ENCODE measurements around the gene PRR23E.

PRR23E gene

DNA sequence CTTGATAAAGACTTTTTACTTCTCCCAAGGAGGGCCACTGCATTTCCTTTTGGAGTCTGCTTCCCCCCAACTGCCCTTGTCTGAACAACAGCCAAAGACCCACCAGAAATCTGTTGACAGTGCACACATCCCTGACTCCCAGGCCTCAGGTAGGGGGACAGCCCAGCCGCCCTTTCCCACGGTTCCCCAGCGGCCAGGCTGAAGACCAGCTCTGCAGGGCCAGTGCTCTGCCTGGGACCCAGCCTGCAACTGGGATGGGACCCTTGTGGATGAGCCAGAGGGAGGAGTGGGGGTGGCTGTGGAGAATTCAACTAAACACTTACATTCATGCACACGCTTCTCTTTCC lies 8.1 kb upstream of the PRR23E start:
- DNase-seq (ENCODE audit: low read depth in 2 of 2): no peak

DNA sequence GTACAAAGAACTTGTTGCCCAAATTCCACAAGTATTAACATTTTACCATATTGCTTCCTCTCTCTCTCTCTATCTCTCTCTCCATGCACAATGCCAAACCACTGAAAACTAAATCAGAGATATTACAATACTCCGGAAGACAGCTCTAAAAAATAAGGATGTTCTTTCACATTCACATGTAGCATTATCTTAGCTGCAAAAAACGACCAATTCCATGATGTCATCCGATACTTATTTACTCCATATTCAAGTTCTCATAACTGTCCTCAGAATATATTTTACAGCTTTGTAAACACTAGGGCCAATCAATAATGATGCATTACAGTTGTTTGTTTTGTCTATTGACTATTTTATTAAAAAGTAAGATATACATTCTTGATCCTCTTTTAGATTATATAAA lies 7.7 kb upstream of the PRR23E start:
- DNase-seq (ENCODE audit: low read depth in 2 of 2): no peak

DNA sequence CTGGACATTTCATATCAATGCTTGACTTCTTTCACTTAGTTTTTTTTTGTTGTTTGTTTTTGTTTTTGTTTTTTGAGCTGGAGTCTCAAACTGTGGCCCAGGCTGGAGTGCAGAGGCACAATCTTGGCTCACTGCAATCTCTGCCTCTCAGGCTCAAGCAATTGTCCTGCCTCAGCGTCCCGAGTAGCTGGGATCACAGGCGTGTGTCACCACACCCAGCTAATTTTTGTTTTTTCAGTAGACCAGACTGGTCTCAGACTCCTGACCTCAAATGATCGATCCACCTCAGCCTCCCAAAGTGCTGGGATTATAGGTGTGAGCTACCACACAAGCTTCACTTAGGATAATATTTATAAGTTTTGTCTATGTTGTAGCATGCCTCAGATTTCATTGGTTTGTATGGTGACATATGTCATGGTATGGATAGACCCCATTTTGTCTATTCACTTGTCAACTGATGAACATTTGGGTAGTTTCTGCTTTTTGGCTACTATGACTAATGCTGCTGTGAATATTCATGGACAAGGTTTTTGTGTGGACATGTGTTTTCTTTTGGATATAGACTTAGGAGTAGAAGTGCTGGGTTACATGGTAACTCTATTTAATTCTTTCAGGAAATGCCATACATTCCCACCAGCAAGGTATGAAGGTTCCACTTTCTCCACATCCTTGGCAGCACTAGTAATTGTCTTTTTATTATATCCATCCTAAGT lies 6.8 kb upstream of the PRR23E start:
- DNase-seq (ENCODE audit: low read depth in 2 of 2): no peak

DNA sequence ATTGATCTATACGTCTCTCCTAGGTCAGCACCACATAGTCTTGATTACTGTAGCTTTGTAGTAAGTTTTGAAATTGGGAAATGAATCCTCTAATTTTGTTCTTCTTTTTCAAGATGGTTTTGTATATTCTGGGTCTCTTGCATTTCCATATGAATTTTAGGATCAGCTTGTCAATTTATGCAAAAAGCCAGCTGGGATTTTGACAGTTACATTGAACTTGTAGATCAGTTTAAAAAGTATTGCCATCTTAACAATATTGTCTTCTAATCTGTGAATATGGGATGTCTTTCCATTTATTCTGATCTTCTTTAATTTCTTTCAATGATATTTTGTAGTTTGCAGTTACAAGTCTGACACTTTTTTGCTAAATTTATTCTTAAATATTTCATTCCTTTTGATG lies 5.6 kb upstream of the PRR23E start:
- DNase-seq (ENCODE audit: low read depth in 2 of 2): no peak

DNA sequence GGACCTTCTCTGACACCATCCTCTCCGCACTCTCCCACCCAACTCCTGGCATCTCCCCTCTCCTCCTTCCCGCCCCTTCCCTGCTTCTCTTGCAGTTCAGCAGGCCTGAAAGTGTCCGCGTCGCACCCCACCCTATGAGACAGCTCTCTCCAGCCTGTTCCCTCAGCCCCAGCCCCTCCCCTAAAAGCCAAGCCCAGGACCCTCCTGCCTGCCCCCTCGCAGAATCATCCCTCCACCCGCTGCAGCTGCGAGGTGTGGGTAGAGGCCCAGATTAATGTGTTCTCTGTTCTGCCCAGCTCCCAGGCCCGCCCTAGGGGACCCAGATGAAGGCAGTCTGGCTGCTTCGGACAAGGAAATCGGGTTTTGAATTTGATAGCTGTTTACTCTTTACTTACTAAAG lies 410 bp downstream of the PRR23E start:
- DNase-seq (ENCODE audit: low read depth in 2 of 2): no peak

DNA sequence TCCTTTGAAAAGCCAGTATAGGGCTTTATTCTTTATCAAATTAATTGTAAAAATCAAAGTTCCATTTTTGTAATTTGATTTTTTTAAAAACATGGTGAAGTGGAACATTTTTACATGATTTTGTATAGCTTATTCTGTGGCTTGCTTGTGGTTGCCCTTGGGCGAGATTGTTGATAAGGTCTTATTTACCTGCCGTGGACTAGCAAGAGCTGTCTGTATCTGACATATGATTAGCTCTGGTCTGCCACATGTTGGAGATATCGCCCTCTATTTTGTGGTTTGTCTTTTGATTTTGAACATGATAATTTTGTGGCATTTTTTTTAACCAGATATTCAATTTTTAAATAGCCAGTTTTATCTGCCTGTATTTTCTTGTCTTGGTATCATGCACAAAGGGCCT lies 844 bp downstream of the PRR23E start:
- DNase-seq (ENCODE audit: low read depth in 2 of 2): no peak

DNA sequence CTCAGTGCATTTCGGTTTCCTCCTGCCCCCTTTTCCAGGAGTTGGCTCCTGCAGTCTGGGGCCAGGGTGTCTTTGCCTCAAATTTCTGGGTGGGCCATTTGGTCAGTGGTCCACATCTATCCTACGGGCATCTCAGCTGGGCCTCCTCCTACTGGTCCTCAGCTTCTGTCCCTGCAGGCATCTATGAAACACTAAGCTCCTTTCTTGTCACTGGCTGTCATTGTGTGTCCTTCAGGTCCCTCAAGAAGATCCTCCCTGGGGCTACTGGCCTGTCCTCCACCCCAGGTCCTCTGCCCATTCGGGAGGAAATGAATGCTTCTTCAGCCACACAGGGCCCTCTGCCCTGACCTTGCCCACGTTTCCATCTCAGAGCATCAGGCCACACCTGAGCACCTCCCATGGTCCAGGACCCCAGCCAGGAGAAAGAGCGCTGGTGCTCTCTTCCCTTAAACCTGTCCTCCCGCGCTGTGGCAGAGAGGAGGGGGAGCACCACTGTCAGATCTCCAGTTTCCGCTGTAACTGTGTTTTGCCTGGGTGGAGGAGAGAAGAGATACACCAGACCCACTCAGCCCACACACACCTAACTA lies 1.8 kb downstream of the PRR23E start:
- DNase-seq (ENCODE audit: low read depth in 2 of 2): no peak

DNA sequence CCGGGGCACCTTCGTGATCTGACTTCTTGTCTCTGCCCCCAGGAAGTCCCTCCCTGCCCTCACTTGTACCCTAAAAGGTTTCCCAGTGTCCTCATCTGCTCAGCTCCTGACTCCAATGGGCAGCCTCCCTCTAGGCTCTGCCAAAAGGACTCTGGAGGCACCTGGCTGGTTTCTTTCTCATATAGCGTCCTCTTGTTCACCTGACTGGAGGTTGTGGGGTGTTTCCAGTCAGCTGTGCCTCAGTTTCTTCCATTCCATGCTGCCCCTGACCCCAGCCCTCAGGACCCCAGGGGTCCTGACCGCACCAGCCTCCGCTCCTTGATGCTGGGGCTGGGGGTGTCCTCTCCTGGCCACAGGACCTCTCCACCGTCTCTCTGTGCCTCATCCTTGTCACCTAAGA lies 2.5 kb downstream of the PRR23E start:
- no peak for DNase-seq (ENCODE audit: low read depth in 2 of 2)

DNA sequence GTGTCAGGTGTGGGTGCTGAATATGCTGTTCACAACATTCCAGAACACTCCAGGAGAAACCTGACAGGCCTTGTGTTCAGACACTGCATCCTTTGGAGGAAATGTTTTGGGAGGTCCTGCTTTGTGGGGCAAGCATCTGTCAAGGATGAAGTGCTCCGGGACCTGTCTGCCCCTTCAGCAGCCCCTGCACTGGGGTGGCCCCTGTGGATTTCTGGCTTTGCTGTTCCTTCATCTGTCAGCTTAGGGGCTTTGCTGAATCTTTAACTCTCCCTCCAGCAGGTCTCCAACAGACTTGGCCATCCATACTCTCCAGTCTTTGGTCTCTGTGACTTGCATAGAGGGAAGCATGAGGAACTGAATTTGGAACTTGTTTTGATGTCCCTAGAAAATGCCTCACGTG lies 3.1 kb downstream of the PRR23E start:
- DNase-seq (ENCODE audit: low read depth in 2 of 2): no peak

DNA sequence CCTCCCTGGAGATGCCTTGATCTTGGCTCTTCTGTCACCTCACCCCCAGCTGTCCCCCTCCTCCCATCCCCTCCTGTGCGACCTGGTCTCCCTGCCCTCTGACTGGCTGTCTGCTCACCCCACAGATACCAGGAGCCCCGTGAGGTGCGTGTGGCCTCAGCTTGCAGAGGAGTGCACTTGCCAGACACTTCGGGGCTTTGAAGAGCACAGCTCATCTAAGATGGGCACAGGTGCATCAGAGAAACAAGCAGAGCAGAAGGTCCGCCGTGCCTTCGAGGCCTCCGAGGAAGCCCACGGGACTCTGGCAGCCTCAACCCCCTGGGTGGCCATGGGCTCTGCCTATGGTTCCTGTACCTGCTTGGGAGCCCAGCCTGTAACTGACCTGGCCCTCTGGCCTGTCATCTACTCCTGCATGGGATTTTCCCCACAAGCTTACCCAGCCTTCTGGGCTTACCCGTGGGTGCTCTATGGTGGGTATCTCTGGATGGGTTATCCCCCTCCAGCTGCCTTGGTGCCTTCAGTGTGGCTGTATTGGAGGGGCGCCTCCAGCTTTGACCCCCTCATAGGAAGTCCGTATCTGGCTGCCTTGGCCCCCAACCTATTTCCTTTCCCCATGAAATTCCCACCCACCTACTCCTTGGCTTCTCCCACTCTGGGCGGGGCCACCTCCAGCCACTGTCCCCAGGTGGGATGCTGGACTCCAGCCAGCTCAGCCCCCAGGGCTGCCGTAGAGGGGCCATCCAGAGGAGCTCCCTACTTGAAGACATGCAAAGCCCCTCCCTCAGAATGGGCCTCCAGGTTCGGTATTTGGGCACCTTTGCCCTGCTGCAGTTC lies 3.8 kb downstream of the PRR23E start:
- no peak for DNase-seq (ENCODE audit: low read depth in 2 of 2)

DNA sequence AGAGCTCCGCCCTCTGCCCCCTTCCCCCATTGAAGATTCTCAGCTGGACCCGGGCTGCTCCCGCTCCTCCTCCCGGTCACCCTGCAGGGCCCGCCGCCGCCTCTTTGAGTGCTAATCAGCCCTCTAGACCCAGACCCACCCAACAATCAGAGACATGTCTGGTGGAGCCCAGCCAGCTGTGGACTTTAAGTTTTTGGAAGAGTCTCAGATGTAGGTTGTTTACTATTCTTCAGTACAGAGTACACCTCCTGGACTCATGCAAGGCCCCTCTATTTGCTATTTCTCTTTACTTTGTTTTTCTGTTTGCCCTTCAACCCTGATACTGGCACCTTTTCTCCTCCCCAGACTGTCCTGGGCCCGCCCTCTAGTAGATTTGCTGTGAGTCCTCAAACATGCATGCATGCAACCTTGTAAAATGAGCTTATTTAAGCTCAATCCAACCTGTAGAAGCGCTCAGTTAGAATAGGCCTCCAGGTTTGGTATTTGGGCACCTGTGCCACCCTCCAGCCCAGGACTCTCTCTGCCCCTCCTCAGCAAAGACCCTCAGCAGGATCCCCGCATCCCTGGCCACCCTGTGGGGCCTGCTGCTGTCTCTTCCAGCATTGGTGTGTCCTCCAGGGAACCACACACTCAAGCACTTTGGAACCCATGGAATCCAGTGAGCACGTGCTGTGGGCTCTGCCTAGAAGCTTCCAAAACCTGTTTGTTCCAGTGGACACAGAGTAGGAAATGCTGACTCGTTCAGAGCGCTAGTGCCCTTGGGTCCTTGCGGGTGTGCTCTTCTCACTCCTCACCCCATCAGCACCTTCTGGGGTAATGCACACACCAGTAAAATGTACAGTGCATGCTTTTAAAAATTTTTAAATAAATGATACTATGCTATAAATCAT lies 4.6 kb downstream of the PRR23E start:
- DNase-seq (ENCODE audit: low read depth in 2 of 2): no peak

DNA sequence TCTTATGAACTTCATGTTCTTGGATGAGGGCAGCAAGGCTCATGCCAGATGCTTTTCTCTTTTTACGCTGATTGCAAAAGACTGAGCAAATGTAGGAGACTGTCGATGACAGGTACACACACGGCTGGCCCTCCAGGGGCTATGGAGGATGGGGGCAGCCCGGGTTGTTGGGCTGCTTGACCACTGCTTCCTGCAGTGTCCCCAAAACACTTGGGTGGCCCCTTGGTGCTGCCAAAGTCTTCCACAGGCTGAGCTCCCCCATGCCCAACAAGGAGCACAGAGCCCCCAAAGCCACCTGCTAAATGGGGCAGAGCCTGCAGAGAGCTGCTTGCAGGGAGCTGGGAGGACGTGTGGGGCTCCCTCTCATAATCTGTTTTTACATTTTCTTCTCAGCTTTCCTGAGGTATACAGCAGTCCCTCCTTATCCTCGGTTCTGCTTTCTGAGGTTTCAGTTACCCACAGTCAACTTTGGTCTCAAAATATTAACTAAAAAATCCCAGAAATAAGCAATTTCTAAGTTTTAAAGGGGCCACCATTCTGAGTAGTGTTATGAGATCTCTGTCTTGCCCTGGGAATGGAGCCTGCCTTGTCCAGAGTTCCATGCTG lies 7.3 kb downstream of the PRR23E start:
- no peak for DNase-seq (ENCODE audit: low read depth in 2 of 2)

DNA sequence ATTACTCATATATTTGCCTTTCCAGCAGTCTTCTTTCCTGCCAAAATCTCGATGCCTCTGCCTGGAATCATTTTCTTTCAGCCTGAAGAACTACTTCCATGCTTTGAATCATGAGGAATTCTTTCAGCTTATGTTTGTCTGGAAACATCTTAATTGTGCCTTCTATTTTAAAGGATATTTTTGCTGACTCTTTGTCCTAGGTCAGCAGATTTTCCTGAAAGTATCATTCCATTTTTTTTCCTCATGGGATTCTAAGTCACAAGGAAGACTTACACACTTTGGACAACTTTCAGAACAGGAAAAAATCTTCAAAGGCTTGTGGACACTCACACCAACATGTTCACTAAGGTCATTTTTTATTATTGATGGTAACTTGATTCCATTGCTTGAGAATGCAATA lies 10.1 kb downstream of the PRR23E start:
- DNase-seq (ENCODE audit: low read depth in 2 of 2): no peak

DNA sequence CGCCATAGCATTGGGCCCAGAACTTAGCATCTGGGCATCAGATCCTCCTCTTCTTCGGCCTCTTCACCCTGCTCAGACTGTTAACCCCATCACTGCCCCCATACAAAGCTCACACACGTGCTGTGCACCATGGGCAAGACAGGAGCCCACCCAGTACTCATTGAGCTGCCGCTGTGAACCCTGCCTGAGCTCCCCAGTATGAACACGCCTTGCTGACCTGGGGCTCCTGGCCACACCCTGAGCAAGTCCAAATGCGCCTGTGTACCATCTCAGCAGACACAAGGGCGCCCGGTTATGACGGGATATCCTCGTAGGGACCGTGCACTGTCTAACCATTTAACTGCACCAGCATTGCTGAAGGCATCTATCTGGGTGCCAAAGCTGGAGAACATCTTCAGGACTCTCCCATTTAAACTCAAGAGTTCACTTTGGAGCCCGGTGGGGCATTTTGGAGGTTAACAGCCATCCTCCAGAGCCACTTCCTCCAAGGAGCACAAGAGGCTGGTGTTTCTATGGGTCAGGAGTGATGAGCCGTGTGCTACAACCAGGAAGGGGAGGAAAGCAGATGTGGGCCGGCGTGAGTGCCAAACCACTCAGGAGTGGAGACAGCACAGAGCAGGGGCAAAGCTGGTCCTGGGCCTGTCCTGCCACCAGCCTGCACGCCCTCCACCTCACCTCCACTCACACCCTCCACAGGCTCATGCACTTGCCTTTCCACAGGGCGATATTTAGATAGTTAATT lies 12.1 kb downstream of the PRR23E start:
- DNase-seq (ENCODE audit: low read depth in 2 of 2): no peak

DNA sequence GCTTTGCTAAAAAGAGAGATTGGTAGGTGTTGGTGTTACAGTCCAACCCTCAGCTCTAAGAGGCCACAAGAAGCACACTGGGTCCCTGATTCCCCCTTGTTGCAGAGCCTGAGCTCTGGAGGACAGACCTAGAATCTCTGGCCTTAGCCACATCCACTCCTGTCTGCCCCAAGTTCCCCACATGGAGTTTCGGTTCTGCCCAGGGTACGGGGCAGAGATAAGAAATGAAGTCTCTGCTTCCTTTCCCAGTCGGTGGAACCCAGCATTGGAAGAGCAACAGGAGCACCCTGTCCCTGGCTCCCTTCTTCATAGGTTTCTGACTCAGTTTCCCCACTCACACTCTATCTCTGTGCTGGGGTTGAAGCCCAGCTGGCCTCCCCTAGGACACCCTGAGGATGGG lies 13.2 kb downstream of the PRR23E start:
- DNase-seq (ENCODE audit: low read depth in 2 of 2): no peak

DNA sequence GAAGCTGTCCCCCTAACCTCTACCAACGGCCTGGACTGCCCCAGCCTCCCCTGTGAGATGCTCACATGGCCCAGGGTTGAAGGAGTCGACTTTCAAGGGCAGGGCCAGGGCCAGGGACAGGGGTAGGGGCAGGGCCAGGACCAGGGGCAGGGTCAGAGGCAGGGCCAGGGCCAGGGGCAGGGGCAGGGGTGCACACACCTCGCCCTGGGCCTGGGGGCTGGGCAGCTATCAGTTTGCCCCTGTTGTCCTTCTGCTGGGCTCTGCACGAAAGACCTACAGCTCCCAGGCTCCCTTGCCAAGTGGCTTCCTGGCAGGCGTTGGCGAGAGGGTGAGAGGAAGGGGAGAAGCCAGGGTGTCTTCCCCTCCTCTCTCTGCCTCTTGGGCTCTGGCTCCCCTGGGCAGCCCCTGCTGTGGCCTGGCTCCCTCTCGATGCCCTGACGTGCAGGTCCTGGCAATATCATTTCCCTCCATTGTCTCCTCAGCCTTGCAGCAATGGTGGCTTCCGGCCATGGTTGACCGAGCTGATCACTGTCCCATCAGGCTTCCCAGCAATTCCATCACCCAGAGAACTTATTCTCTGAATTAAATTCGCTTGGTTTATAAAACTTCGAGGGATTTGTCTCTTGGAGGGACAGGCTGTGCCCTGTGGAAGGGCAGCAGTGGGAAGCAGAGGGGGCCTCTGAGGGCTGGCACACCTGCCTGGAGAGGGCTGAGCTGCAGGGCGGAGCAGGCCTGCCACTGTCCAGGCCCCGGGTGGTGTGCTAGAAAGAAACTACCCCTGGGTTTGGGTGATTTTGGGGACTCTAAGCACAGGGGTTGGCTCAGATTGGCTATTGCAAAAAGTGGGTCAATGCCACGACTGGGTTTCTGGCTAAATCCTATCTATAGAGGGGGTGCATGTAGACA lies 13.9 kb downstream of the PRR23E start:
- DNase-seq (ENCODE audit: low read depth in 2 of 2): no peak

DNA sequence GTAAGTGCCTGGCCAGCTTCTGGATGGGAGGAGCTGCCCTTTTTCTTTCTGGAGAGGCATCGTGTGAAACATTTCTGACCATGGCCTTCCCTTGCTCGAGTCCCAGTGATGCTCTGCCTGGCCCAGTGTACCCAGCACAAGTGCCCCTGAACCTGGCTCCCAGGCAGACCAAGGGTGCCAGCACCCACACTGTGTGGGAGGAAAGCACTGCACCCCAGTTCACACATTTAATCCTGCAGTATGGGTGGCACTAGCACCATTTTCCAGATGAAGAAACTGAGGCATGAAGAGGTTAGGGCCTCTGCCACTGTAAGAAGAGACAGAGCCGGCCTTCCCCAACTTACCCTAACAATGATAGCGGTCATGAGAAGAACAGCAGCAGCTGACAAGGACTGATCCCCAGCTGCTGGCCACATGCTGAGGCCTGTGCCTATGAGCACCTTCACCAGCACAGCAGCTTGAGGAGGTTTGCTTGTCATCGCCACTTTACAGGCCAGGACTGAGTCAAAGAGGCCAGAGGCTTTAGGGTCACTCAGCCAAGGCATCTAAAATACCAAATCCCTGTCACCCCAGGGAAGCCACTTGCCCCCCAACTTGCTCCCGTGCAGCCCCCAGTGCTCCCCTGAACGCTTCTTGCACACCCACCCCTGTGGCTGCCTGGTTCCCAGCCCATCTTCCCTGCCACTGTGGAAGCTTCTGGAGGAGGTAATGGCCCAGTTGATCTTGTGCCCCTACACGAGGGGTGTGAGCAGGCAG lies 15.0 kb downstream of the PRR23E start:
- no peak for DNase-seq (ENCODE audit: low read depth in 2 of 2)

DNA sequence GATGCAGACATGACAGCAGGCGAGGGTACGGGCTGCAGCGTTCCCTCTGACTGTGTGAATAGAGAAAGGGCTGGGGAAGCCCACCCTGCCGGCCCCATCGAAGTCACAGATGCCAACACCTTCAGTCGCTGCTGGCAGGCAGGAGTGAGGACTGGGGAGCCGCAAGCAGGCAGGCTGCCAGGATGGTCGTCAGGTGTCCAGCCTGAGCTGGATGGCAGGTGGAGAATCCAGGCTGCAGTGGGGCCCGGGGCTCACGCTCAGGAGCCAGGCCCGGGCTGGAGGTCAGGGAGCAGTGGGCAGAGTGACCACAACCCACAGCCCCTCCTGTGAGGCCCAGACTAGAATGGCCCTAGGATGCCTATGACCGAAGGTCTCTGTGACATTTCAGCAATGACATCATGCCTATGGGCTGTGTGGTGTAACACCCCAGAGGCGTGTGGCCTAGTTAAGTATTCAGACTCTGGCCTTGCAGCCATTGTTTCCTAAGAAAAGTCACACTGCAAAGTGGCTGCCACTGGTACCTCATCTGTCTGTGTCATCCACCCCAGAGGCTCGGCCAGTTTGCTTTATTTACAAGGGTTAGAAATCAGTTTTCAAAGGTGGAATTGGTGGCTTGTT lies 15.7 kb downstream of the PRR23E start:
- no peak for DNase-seq (ENCODE audit: low read depth in 2 of 2)
